Vagina (tissue), 2 donors: ENCODE data around the gene AKIRIN2. TPM values are rescaled to one million over a fixed set of nuclear protein-coding genes. Genes with fewer than 3 reads are reported as not detected.
"Not testable (repeated sequence)": the region's sequence is repeated elsewhere in the genome, so short reads cannot be mapped to it uniquely, and the experiment has no call there.

ENCODE experiments used
- DNase-seq, 2 donors: peaks; one replicate each; pipeline ENCODE4 v3.0.0-alpha.2; 2017; ENCODE audit errors: extremely low spot score in 2 of 2
- H3K27ac ChIP-seq: fragments of 200-600 bp; sonication (generic); one replicate; pipeline ENCODE4 v1.5.1; 2019
- H3K27me3 ChIP-seq: fragments of 200-600 bp; sonication (generic); one replicate; pipeline ENCODE4 v1.5.1; 2019
- H3K36me3 ChIP-seq, 2 donors: fragments of 200-600 bp; sonication (generic); one replicate each; pipeline ENCODE4 v1.5.1; 2017 to 2019
- H3K4me1 ChIP-seq: fragments of 200-600 bp; sonication (generic); one replicate; pipeline ENCODE4 v1.5.1; 2019
- H3K4me3 ChIP-seq, 2 donors: fragments of 200-600 bp; sonication (generic); 1 replicate in 1 of 2; 2 replicates in 1 of 2; pipeline ENCODE4 v1.5.1; 2016 to 2019
- H3K9me3 ChIP-seq: fragments of 200-600 bp; sonication (generic); one replicate; pipeline ENCODE4 v1.5.1; 2019
- POLR2A ChIP-seq, 2 donors: fragments of 450-650 bp; IDR thresholded peaks; one replicate each; pipeline ENCODE4 v1.6.1; 2017; ENCODE audit warnings: antibody characterized with exemption in 2 of 2, mild to moderate bottlenecking in 2 of 2, moderate library complexity in 2 of 2
- POLR2AphosphoS5 ChIP-seq, 2 donors: sonication (generic); formaldehyde crosslinking; IDR thresholded peaks; one replicate each; pipeline ENCODE4 v1.9.0; 2017; ENCODE audit warnings: antibody characterized with exemption in 2 of 2, mild to moderate bottlenecking in 2 of 2, low read depth in 1 of 2; ENCODE audit not compliant: insufficient read depth in 1 of 2
- intact Hi-C: fragments of 100-400 bp; cut with DNase I; formaldehyde crosslinking; loops from one replicate; pipeline ENCODE4 v1.15.1; 2023
- total RNA-seq: library from RNA; depleted of rRNA; stranded (reverse); fragments of >200 nt; gene quantifications from one replicate; pipeline ENCODE4 v1.2.3, GENCODE V29; 2016
- TF ChIP-seq, protein P1 (sequence below), 3 experiments: fragments of 450-650 bp in 2 of 3; fragments of 200-600 bp in 1 of 3; sonication (generic) in 1 of 3; IDR thresholded peaks; one replicate each; pipeline ENCODE4 v1.5.1; 2017 to 2019; ENCODE audit warnings: antibody characterized with exemption in 3 of 3, mild to moderate bottlenecking in 2 of 3, moderate library complexity in 2 of 3

The AKIRIN2 gene
- total RNA-seq, 1 donor from 2014 or later = 32.9 TPM

GRCh38 chr6:87697581-87698546 is 4.2 kb downstream of the AKIRIN2 start:
- H3K9me3 ChIP-seq = no peaks in the 10 kb centered on the region
- no peaks in the 10 kb centered on the region for H3K36me3 ChIP-seq
- TF ChIP-seq POLR2A (IDR thresholded peaks at IDR 0.05) (no peak), POLR2AphosphoS5 (IDR thresholded peaks at IDR 0.05; ENCODE audit: insufficient read depth in 1 of 2, low read depth in 1 of 2) (no peak)
- TF ChIP-seq, protein P1, sequence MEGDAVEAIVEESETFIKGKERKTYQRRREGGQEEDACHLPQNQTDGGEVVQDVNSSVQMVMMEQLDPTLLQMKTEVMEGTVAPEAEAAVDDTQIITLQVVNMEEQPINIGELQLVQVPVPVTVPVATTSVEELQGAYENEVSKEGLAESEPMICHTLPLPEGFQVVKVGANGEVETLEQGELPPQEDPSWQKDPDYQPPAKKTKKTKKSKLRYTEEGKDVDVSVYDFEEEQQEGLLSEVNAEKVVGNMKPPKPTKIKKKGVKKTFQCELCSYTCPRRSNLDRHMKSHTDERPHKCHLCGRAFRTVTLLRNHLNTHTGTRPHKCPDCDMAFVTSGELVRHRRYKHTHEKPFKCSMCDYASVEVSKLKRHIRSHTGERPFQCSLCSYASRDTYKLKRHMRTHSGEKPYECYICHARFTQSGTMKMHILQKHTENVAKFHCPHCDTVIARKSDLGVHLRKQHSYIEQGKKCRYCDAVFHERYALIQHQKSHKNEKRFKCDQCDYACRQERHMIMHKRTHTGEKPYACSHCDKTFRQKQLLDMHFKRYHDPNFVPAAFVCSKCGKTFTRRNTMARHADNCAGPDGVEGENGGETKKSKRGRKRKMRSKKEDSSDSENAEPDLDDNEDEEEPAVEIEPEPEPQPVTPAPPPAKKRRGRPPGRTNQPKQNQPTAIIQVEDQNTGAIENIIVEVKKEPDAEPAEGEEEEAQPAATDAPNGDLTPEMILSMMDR (IDR thresholded peaks at IDR 0.05) = no peak
- peaks cover 76% of the 10 kb centered on the region for H3K4me1 ChIP-seq
- no peak for DNase-seq
- H3K4me3 ChIP-seq = peak overlapping the region; percentile 81 to 99
- intact Hi-C loops = no loop called here
- peak overlapping the region; percentile 13 for H3K27ac ChIP-seq
- H3K27me3 ChIP-seq = no peaks in the 10 kb centered on the region

GRCh38 chr6:87696817-87697216 is 5.2 kb downstream of the AKIRIN2 start:
- H3K9me3 ChIP-seq, H3K36me3 ChIP-seq, H3K27me3 ChIP-seq, H3K4me3 ChIP-seq, H3K27ac ChIP-seq, intact Hi-C loops, DNase-seq: not testable (repeated sequence)
- H3K4me1 ChIP-seq = peaks cover 84% of the 10 kb centered on the region

GRCh38 chr6:87692086-87692485 is 9.9 kb downstream of the AKIRIN2 start:
- Histone ChIP-seq H3K27me3 (no peaks in the 10 kb centered on the region), H3K4me3 (no peak overlapping the region), H3K36me3 (no peaks in the 10 kb centered on the region), H3K9me3 (no peaks in the 10 kb centered on the region), H3K27ac (no peak overlapping the region), H3K4me1 (peaks cover 88% of the 10 kb centered on the region)
- TF ChIP-seq POLR2AphosphoS5 (IDR thresholded peaks at IDR 0.05; ENCODE audit: insufficient read depth in 1 of 2, low read depth in 1 of 2) (no peak), POLR2A (IDR thresholded peaks at IDR 0.05) (no peak)
- TF ChIP-seq, protein P1 (IDR thresholded peaks at IDR 0.05) = no peak
- intact Hi-C loops = no loop called here
- no peak for DNase-seq

DNA sequence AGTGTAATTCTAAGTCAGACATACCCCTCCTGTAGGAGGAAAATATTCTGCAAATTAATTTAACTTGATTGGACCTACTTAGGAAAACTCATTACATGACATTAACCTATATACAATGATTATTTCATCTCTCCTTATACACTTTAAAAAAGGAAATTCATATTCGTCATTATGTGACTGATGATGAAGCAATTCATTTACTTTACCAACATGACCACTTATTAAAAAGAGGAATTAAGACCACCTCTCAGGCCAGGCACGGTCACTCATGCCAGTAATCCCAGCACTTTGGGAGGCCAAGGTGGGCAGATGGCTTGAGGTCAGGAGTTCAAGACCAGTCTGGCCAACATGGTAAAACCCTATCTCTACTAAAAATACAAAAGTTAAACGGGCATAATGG is 11.6 kb downstream of the AKIRIN2 start:
- Histone ChIP-seq H3K27me3 (no peaks in the 10 kb centered on the region), H3K4me3 (no peak overlapping the region), H3K4me1 (peaks cover 85% of the 10 kb centered on the region), H3K9me3 (no peaks in the 10 kb centered on the region), H3K27ac (no peak overlapping the region), H3K36me3 (no peaks in the 10 kb centered on the region)
- DNase-seq = no peak
- intact Hi-C loops = no loop called here
- TF ChIP-seq POLR2AphosphoS5 (IDR thresholded peaks at IDR 0.05; ENCODE audit: insufficient read depth in 1 of 2, low read depth in 1 of 2) (no peak), POLR2A (IDR thresholded peaks at IDR 0.05) (no peak)
- TF ChIP-seq, protein P1 (IDR thresholded peaks at IDR 0.05) = no peak

- peaks cover 65% of the 10 kb centered on the region for H3K4me1 ChIP-seq
- intact Hi-C loops, H3K27ac ChIP-seq, H3K36me3 ChIP-seq, H3K4me3 ChIP-seq, H3K27me3 ChIP-seq, DNase-seq, H3K9me3 ChIP-seq: not testable (repeated sequence)
These were observed 14.1 kb downstream of the AKIRIN2 start for GRCh38 chr6:87687893-87688292.

- intact Hi-C loops = no loop called here
- no peak for DNase-seq
- H3K4me1 ChIP-seq = peaks cover 66% of the 10 kb centered on the region
These were observed 14.7 kb downstream of the AKIRIN2 start for GRCh38 chr6:87687296-87687695.

GRCh38 chr6:87686636-87687205 is 15.3 kb downstream of the AKIRIN2 start:
- H3K27me3 ChIP-seq, H3K36me3 ChIP-seq, H3K27ac ChIP-seq, H3K9me3 ChIP-seq, intact Hi-C loops, H3K4me3 ChIP-seq, DNase-seq: not testable (repeated sequence)
- H3K4me1 ChIP-seq = peaks cover 65% of the 10 kb centered on the region

More at GRCh38 chr6:87687296-87687695, 14.7 kb downstream of the AKIRIN2 start:
- Histone ChIP-seq H3K4me3 (no peak overlapping the region), H3K9me3 (no peaks in the 10 kb centered on the region), H3K36me3 (no peaks in the 10 kb centered on the region), H3K27me3 (no peaks in the 10 kb centered on the region), H3K27ac (no peak overlapping the region)
- TF ChIP-seq POLR2A (IDR thresholded peaks at IDR 0.05) (no peak), POLR2AphosphoS5 (IDR thresholded peaks at IDR 0.05; ENCODE audit: insufficient read depth in 1 of 2, low read depth in 1 of 2) (no peak)
- TF ChIP-seq, protein P1 (IDR thresholded peaks at IDR 0.05) = no peak
